Tibial nerve (tissue), 4 donors: ENCODE measurements around the gene MUC20. TPM values are rescaled to one million over a fixed set of nuclear protein-coding genes. Genes with fewer than 3 reads are reported as not detected.
A peak's percentile ranks its signal among the peaks of the same experiment; 100 is the strongest.
"Not testable (repeated sequence)": the region's sequence is repeated elsewhere in the genome, so short reads cannot be mapped to it uniquely, and the experiment has no call there.

Experiments used
- DNase-seq, 2 donors: peaks; one replicate each; pipeline ENCODE4 v3.0.0-alpha.2; 2019; ENCODE audit warnings: low spot score in 2 of 2
- H3K27ac ChIP-seq, 4 donors: fragments of 200-600 bp; sonication (generic) in 3 of 4; one replicate each; pipeline ENCODE4 v1.5.1; 2017 to 2019; ENCODE audit warnings: mild to moderate bottlenecking in 1 of 4
- H3K27me3 ChIP-seq, 2 donors: fragments of 200-600 bp; sonication (generic) in 1 of 2; one replicate each; pipeline versions ENCODE4 v1.5.1 to v1.6.0; 2017 to 2019
- H3K36me3 ChIP-seq, 3 donors: fragments of 200-600 bp; sonication (generic); one replicate each; pipeline ENCODE4 v1.5.1; 2018 to 2019
- H3K4me1 ChIP-seq, 4 donors: fragments of 200-600 bp; sonication (generic) in 3 of 4; one replicate each; pipeline ENCODE4 v1.5.1; 2017 to 2019
- H3K4me3 ChIP-seq, 4 donors: fragments of 200-600 bp; sonication (generic) in 3 of 4; one replicate each; pipeline ENCODE4 v1.5.1; 2017 to 2019; ENCODE audit warnings: mild to moderate bottlenecking in 1 of 4, moderate library complexity in 1 of 4
- H3K9me3 ChIP-seq, 4 donors: fragments of 200-600 bp; sonication (generic) in 3 of 4; one replicate each; pipeline ENCODE4 v1.5.1; 2017 to 2019
- EP300 ChIP-seq, 2 donors: sonication (generic); formaldehyde crosslinking; IDR thresholded peaks; one replicate each; pipeline ENCODE4 v1.6.1; 2017; ENCODE audit warnings: antibody characterized with exemption in 2 of 2, mild to moderate bottlenecking in 1 of 2
- POLR2A ChIP-seq, 2 donors: fragments of 450-650 bp; IDR thresholded peaks; one replicate each; pipeline ENCODE4 v1.6.1; 2017; ENCODE audit warnings: antibody characterized with exemption in 2 of 2, mild to moderate bottlenecking in 2 of 2, moderate library complexity in 2 of 2
- WGBS, 2 donors: methylation state at CpG; one replicate each; pipeline ENCODE4 v1.1.5; 2018; 5-methylcytosine and 5-hydroxymethylcytosine counted together
- total RNA-seq, 4 donors: library from RNA; depleted of rRNA; stranded (reverse); fragments of >200 nt; gene quantifications; one replicate each; pipeline ENCODE4 v1.1.0, GENCODE V29; 2016
- TF ChIP-seq, protein P1 (sequence below), 5 experiments: fragments of 200-600 bp in 3 of 5; fragments of 450-650 bp in 2 of 5; sonication (generic) in 3 of 5; IDR thresholded peaks; one replicate each; pipeline ENCODE4 v1.5.1; 2016 to 2019; ENCODE audit warnings: antibody characterized with exemption in 5 of 5, mild to moderate bottlenecking in 3 of 5, moderate library complexity in 2 of 5

Gene MUC20
- total RNA-seq, 4 donors from 2014 or later, result 11.0 to 67.5 (median 22.9) TPM

DNA sequence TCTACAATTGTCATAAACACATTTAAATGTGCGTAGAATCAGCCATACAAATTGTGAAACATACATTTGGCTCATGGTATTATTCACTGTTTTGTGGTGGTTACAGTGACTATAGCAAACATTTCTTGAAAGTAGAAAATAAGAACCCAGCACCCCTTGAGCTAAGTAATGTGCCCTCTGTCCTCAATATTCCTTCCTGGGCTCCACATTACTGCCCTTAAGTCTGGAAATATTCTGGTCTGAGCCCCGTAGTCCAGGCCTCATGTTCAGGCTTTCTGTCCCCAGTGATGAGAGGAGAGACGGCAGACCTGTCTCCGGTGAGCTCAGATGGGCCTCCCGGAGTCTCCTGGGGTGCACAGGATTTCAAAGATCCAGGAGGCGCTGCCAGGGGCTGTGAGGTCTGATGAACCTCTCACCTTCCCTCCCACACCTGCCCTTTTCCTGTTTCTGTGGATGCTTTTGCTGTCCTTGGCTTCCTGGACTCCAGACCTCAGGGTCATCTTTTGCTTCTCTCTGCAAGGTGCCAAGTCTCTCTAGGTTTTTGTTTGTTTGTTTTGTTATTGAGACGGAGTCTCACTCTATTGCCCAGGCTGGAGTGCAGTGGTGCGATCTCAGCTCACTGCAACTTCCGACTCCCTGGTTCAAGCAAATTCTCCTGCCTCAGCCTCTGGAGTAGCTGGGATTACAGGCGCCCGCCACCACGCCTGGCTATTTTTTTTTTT is 8.8 kb upstream of the MUC20 start:
- H3K9me3 ChIP-seq, result no peaks in the 10 kb centered on the region
- no peak for DNase-seq
- peaks cover 0 to 65% (median 4%) of the 10 kb centered on the region in 3 donors for H3K36me3 ChIP-seq
- no peak for TF ChIP-seq EP300 (IDR thresholded peaks at IDR 0.05)
- TF ChIP-seq POLR2A (IDR thresholded peaks at IDR 0.05), result no peak
- TF ChIP-seq, protein P1, sequence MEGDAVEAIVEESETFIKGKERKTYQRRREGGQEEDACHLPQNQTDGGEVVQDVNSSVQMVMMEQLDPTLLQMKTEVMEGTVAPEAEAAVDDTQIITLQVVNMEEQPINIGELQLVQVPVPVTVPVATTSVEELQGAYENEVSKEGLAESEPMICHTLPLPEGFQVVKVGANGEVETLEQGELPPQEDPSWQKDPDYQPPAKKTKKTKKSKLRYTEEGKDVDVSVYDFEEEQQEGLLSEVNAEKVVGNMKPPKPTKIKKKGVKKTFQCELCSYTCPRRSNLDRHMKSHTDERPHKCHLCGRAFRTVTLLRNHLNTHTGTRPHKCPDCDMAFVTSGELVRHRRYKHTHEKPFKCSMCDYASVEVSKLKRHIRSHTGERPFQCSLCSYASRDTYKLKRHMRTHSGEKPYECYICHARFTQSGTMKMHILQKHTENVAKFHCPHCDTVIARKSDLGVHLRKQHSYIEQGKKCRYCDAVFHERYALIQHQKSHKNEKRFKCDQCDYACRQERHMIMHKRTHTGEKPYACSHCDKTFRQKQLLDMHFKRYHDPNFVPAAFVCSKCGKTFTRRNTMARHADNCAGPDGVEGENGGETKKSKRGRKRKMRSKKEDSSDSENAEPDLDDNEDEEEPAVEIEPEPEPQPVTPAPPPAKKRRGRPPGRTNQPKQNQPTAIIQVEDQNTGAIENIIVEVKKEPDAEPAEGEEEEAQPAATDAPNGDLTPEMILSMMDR (IDR thresholded peaks at IDR 0.05), result no peak
- H3K4me1 ChIP-seq, result no peaks in the 10 kb centered on the region
- H3K4me3 ChIP-seq, result no peak overlapping the region
- H3K27ac ChIP-seq, result no peak overlapping the region
- WGBS, 2 donors, result 86 to 93% methylated on average over 12 of the region's 12 CpGs
- no peaks in the 10 kb centered on the region for H3K27me3 ChIP-seq

DNA sequence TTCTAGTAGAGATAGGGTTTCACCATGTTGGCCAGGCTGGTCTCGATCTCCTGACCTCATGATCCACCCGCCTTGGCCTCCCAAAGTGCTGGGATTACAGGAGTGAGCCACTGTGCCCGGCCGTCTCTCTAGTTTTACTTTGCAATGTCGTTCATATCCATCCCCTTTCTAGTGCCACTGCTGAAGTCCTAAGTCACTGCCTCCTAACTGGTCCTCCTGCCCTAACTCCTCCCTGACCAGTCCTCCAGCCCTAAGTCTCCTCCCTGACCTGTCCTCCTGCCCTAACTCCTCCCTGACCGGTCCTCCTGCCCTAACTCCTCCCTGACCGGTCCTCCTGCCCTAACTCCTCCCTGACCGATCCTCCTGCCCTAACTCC is 8.3 kb upstream of the MUC20 start:
- not testable (repeated sequence) for H3K4me1 ChIP-seq, H3K4me3 ChIP-seq, DNase-seq, H3K27ac ChIP-seq, H3K27me3 ChIP-seq, H3K9me3 ChIP-seq
- 82 to 83% methylated on average over 7 to 8 of the region's 8 CpGs for WGBS, 2 donors
- H3K36me3 ChIP-seq, result peaks cover 0 to 65% (median 4%) of the 10 kb centered on the region in 3 donors

DNA sequence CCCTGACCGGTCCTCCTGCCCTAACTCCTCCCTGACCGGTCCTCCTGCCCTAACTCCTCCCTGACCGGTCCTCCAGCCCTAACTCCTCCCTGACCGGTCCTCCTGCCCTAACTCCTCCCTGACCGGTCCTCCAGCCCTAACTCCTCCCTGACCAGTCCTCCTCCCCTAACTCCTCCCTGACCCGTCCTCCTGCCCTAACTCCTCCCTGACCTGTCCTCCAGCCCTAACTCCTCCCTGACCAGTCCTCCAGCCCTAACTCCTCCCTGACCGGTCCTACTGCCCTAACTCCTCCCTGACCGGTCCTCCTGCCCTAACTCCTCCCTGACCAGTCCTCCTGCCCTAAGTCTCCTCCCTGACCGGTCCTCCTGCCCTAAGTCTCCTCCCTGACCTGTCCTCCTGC is 7.6 kb upstream of the MUC20 start:
- not testable (repeated sequence) for H3K27me3 ChIP-seq, H3K9me3 ChIP-seq, DNase-seq, H3K27ac ChIP-seq, H3K4me3 ChIP-seq, H3K4me1 ChIP-seq
- 45% methylated on average over 8 of the region's 9 CpGs; no CpG with 5 or more reads in 1 of the 2 donors for WGBS, 2 donors
- peaks cover 0 to 62% (median 4%) of the 10 kb centered on the region in 3 donors for H3K36me3 ChIP-seq

DNA sequence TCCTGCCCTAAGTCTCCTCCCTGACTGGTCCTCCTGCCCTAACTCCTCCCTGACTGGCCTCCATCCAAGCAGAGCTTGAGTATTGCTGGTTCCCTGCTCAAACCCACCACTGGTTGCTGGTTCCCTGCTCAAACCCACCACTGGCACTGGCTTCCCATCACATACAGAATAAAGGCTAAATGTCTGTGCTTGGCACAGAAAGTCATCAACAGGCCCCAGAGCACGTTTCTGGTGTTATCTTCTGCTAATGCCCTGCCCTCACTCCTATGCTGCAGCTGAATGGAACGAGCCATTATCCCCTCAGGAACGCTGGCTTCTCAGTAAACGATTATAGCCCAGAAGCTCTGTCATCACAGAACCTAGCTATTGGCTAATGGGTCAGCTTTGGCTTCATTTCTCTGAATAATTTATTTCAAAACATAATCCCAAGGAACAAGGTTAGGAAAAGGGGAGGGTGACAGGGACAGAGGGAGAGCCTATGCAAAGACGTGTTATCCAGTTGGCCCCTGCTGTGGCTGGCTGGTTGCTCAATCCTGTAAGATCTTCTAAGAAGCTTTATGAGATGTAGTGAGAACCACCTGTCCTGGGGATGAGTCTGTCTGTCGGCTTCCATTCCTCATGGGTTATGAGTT is 6.3 kb upstream of the MUC20 start:
- no peak for DNase-seq
- no peaks in the 10 kb centered on the region for H3K27me3 ChIP-seq
- no peak overlapping the region for H3K27ac ChIP-seq
- H3K4me3 ChIP-seq, result no peak overlapping the region
- TF ChIP-seq EP300 (IDR thresholded peaks at IDR 0.05) (peak in 1 of 2 donors; percentile 7), POLR2A (IDR thresholded peaks at IDR 0.05) (no peak)
- H3K4me1 ChIP-seq, result no peaks in the 10 kb centered on the region
- H3K36me3 ChIP-seq, result peaks cover 0 to 49% (median 0%) of the 10 kb centered on the region in 3 donors
- WGBS, 2 donors, result 75 to 89% methylated on average over 6 of the region's 6 CpGs
- H3K9me3 ChIP-seq, result no peaks in the 10 kb centered on the region

DNA sequence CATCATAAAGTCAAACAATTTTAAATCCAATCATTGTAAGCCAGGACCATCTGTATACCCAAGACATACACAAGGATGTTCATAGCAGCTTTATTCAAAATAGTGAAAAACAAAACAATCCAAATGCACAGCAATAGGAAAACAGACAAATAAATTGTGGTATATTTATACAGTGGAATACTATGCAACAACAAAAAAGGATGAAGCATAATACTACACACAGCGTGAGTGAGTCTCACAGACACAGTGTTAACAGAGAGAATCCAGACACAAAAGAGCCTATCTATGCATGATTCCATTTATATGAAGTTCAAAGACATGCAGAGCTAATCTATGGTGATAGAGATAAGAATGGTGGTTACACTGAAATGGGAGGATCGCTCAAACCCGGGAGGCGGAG is 5.6 kb upstream of the MUC20 start:
- H3K4me1 ChIP-seq, result no peaks in the 10 kb centered on the region
- H3K4me3 ChIP-seq, result no peak overlapping the region
- TF ChIP-seq, protein P1 (IDR thresholded peaks at IDR 0.05), result no peak
- TF ChIP-seq POLR2A (IDR thresholded peaks at IDR 0.05) (no peak), EP300 (IDR thresholded peaks at IDR 0.05) (no peak)
- DNase-seq, result no peak
- H3K27me3 ChIP-seq, result no peaks in the 10 kb centered on the region
- H3K9me3 ChIP-seq, result no peaks in the 10 kb centered on the region
- peaks cover 0 to 42% (median 0%) of the 10 kb centered on the region in 3 donors for H3K36me3 ChIP-seq
- WGBS, 2 donors, result 57 to 96% methylated on average over 4 of the region's 4 CpGs
- no peak overlapping the region for H3K27ac ChIP-seq

DNA sequence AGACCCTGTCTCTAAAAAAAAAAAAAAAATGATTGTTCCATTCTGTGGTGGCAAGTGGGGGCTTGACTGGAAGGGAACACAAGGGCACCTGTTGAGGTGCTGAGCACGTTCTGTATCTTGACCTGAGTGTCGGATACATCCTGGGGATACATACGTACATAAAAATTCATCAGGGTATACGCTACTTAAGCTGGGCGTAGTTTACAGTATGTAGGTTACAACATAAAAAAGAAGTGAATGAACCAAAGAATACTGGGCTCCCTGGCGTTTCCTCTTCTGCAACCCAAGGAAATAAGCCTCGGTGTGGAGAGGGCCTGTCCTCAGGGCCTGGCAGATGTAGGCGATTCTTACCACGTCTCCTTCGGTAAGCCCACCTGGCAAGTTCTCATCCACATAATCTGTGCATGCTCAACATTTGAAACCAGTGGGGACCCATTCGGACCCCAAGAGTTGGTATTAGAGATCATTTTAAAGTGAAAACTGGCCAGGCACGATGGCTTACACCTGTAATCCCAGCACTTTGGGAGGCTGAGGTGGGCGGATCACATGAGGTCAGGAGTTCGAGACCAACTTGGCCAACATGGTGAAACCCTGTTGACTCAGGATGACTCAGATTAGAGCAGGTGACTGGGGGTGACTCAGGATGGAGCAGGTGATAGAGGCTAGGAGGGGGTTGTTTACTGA is 5.1 kb upstream of the MUC20 start:
- TF ChIP-seq POLR2A (IDR thresholded peaks at IDR 0.05) (no peak), EP300 (IDR thresholded peaks at IDR 0.05) (peak in 1 of 2 donors; percentile 24)
- peaks cover 0 to 42% (median 0%) of the 10 kb centered on the region in 3 donors for H3K36me3 ChIP-seq
- no peaks in the 10 kb centered on the region for H3K9me3 ChIP-seq
- no peak for DNase-seq
- H3K4me3 ChIP-seq, result no peak overlapping the region
- no peaks in the 10 kb centered on the region for H3K27me3 ChIP-seq
- WGBS, 2 donors, result 81 to 94% methylated on average over 14 of the region's 14 CpGs
- H3K4me1 ChIP-seq, result no peaks in the 10 kb centered on the region
- H3K27ac ChIP-seq, result no peak overlapping the region

DNA sequence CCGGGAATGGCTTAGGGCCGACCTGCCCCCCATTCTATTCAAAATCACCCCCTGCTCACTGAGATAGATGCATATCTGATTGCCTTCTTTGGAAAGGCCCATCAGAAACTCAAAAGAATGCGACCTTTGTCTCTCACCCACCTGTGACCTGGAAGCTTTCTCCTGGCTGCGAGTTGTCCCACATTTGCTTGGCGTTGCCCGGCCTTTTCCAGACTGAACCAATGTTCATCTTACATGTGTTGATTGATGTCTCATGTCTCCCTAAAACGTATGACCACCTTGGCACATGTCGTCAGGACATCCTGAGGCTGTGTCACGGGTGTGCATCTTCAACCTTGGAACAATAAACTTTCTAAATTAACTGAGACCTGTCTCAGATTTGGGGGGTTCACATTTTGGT is 3.4 kb upstream of the MUC20 start:
- Histone ChIP-seq H3K4me3 (no peak overlapping the region), H3K4me1 (no peaks in the 10 kb centered on the region), H3K27me3 (no peaks in the 10 kb centered on the region), H3K9me3 (no peaks in the 10 kb centered on the region), H3K27ac (no peak overlapping the region), H3K36me3 (peaks cover 0 to 29% (median 0%) of the 10 kb centered on the region in 3 donors)
- TF ChIP-seq, protein P1 (IDR thresholded peaks at IDR 0.05), result no peak
- TF ChIP-seq POLR2A (IDR thresholded peaks at IDR 0.05), result no peak
- no peak for TF ChIP-seq EP300 (IDR thresholded peaks at IDR 0.05)
- no peak for DNase-seq
- WGBS, 2 donors, result 72 to 79% methylated on average over 9 of the region's 9 CpGs
